GM21737 (cell line): Measurements from ENCODE around the gene COL11A2.
"Not testable (repeated sequence)": the region's sequence is repeated elsewhere in the genome, so short reads cannot be mapped to it uniquely, and the experiment has no call there.

Experiments
- ATAC-seq: cut with Tn5 transposase; IDR thresholded peaks from one replicate; pipeline ENCODE4 v1.9.1; 2021; ENCODE audit warnings: mild to moderate bottlenecking, moderate library complexity; ENCODE audit not compliant: unreplicated experiment

Gene COL11A2

GRCh38 chr6:33160096-33160495 is 32.2 kb downstream of the COL11A2 start:
- ATAC-seq: no peak

- no peak for ATAC-seq
Observed at GRCh38 chr6:33156964-33157363, 35.3 kb downstream of the COL11A2 start.

- ATAC-seq: no peak
Observed at GRCh38 chr6:33156561-33156960, 35.7 kb downstream of the COL11A2 start.

GRCh38 chr6:33154349-33154748 is 37.9 kb downstream of the COL11A2 start:
- ATAC-seq: no peak

- no peak for ATAC-seq
Observed at GRCh38 chr6:33151050-33151449, 41.2 kb downstream of the COL11A2 start.

GRCh38 chr6:33150560-33150959 is 41.7 kb downstream of the COL11A2 start:
- ATAC-seq: not testable (repeated sequence)

- ATAC-seq: no peak
Observed at GRCh38 chr6:33147807-33148666, 44.2 kb downstream of the COL11A2 start.

- no peak for ATAC-seq
Observed at GRCh38 chr6:33144373-33144772, 47.9 kb downstream of the COL11A2 start.

- no peak for ATAC-seq
Observed at GRCh38 chr6:33143113-33143770, 49.0 kb downstream of the COL11A2 start.

GRCh38 chr6:33142501-33143070 is 49.7 kb downstream of the COL11A2 start:
- ATAC-seq: no peak

- ATAC-seq: no peak
Observed at GRCh38 chr6:33140556-33140955, 51.7 kb downstream of the COL11A2 start.

- ATAC-seq: no peak
Observed at GRCh38 chr6:33139596-33140206, 52.6 kb downstream of the COL11A2 start.

GRCh38 chr6:33136310-33136900 is 55.9 kb downstream of the COL11A2 start:
- ATAC-seq: no peak

- no peak for ATAC-seq
Observed at GRCh38 chr6:33132081-33132524, 60.2 kb downstream of the COL11A2 start.

- ATAC-seq: no peak
Observed at GRCh38 chr6:33128318-33128717, 63.9 kb downstream of the COL11A2 start.

GRCh38 chr6:33126101-33126714 is 66.1 kb downstream of the COL11A2 start:
- no peak for ATAC-seq

- no peak for ATAC-seq
Observed at GRCh38 chr6:33124947-33125346, 67.3 kb downstream of the COL11A2 start.

- ATAC-seq: no peak
Observed at GRCh38 chr6:33124525-33124901, 67.8 kb downstream of the COL11A2 start.

- no peak for ATAC-seq
Observed at GRCh38 chr6:33123732-33124524, 68.3 kb downstream of the COL11A2 start.

- no peak for ATAC-seq
Observed at GRCh38 chr6:33123181-33123580, 69.1 kb downstream of the COL11A2 start.
